ENCODE results near the gene CHN2. TPM values are rescaled to one million over a fixed set of nuclear protein-coding genes. Genes with fewer than 3 reads are reported as not detected.

CHN2 gene
- polyA plus RNA-seq, 1 of the 3 experiments (the other 2 are of a cell fraction): 0.02 TPM

DNA sequence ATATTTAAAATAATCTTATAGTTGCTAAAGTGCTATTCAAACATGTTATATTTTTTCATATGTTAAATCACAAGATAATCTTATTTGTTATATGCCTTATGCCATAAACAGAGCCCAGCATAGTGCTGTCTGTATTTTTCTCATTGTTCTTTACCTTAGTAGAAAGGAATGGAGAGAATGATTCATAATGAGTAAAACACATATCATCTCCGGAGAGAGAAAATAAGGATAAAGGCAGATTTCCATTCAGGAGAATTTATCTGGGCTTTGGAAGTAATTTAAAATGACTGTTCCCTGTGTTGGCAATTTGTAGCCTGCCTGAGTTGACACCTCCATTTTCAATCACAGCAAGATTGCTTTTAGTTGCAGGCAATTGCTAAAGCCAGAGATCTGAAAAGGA is 30.2 kb downstream of the CHN2 start:
- Histone ChIP-seq H3F3A (replicated peaks; ENCODE audit: insufficient read depth) (no peaks in the 10 kb centered on the region), H3K79me2 (ENCODE audit: insufficient read depth) (no peaks in the 10 kb centered on the region), H3K9me3 (no peaks in the 10 kb centered on the region), H4K20me1 (ENCODE audit: insufficient read depth) (no peaks in the 10 kb centered on the region), H3K9me2 (no peaks in the 10 kb centered on the region), H3K27ac (ENCODE audit: low read depth in 2 of 2, low read length in 1 of 2) (no peak overlapping the region), H3K4me2 (no peak overlapping the region), H2AFZ (ENCODE audit: low read depth) (no peak overlapping the region), H3K9ac (no peak overlapping the region), H3K4me3 (ENCODE audit: low read depth in 2 of 2, low read length in 1 of 2) (no peak overlapping the region), H3K4me1 (ENCODE audit: control insufficient read depth in 1 of 2, insufficient read depth in 2 of 2, low read depth in 1 of 2, low read length in 1 of 2) (no peaks in the 10 kb centered on the region; a peak in 1 of 4 replicates), H3K27me3 (ENCODE audit: insufficient read depth) (no peaks in the 10 kb centered on the region), H3K36me3 (replicated peaks in 1 of 2; ENCODE audit: control insufficient read depth in 1 of 2, insufficient read depth in 2 of 2, low read length in 1 of 2) (no peaks in the 10 kb centered on the region)
- CTCF ChIA-PET: interaction anchor here (0.9 to 1.9 kb wide), 2 partner anchors 35 to 303 kb away, joined by 3 to 5 read pairs; no protein-coding TSS in a partner anchor
- POLR2A ChIA-PET: no interaction called here
- WGBS (ENCODE audit: low lambda C conversion rate): 7% methylated on average over 1 of the region's 1 CpG
- TF ChIP-seq NRF1 (IDR thresholded peaks at IDR 0.05; ENCODE audit: low read depth, low read length) (no peak), CHD2 (IDR thresholded peaks at IDR 0.05; ENCODE audit: low read length, partially characterized antibody) (no peak), YY1 (IDR thresholded peaks at IDR 0.05; ENCODE audit: low read depth) (no peak), TAF1 (IDR thresholded peaks at IDR 0.05; ENCODE audit: borderline replicate concordance, low read depth, low read length) (no peak), GATA2 (CRISPR knock-in tag; IDR thresholded peaks at IDR 0.05) (no peak), MEF2A (IDR thresholded peaks at IDR 0.05; ENCODE audit: borderline replicate concordance, low read depth) (no peak), TCF12 (IDR thresholded peaks at IDR 0.05) (peak; percentile 16; the same call in 1 of the 2 replicates), FOSL2 (IDR thresholded peaks at IDR 0.05; ENCODE audit: borderline replicate concordance, low read depth) (peak; percentile 46; the same call in 1 of the 2 replicates), JUND (IDR thresholded peaks at IDR 0.05) (no peak), ELF1 (IDR thresholded peaks at IDR 0.05) (no peak), FOXM1 (IDR thresholded peaks at IDR 0.05; ENCODE audit: low read depth) (no peak), RCOR1 (IDR thresholded peaks at IDR 0.05; ENCODE audit: low read length) (no peak), NFIC (IDR thresholded peaks at IDR 0.05; ENCODE audit: borderline replicate concordance) (no peak), POLR2AphosphoS5 (IDR thresholded peaks at IDR 0.05; ENCODE audit: low read depth, low read length) (no peak), EP300 (IDR thresholded peaks at IDR 0.05; ENCODE audit: borderline replicate concordance in 1 of 2, low read depth in 1 of 2, low read length in 1 of 2) (no peak)
- TF ChIP-seq, protein P1, sequence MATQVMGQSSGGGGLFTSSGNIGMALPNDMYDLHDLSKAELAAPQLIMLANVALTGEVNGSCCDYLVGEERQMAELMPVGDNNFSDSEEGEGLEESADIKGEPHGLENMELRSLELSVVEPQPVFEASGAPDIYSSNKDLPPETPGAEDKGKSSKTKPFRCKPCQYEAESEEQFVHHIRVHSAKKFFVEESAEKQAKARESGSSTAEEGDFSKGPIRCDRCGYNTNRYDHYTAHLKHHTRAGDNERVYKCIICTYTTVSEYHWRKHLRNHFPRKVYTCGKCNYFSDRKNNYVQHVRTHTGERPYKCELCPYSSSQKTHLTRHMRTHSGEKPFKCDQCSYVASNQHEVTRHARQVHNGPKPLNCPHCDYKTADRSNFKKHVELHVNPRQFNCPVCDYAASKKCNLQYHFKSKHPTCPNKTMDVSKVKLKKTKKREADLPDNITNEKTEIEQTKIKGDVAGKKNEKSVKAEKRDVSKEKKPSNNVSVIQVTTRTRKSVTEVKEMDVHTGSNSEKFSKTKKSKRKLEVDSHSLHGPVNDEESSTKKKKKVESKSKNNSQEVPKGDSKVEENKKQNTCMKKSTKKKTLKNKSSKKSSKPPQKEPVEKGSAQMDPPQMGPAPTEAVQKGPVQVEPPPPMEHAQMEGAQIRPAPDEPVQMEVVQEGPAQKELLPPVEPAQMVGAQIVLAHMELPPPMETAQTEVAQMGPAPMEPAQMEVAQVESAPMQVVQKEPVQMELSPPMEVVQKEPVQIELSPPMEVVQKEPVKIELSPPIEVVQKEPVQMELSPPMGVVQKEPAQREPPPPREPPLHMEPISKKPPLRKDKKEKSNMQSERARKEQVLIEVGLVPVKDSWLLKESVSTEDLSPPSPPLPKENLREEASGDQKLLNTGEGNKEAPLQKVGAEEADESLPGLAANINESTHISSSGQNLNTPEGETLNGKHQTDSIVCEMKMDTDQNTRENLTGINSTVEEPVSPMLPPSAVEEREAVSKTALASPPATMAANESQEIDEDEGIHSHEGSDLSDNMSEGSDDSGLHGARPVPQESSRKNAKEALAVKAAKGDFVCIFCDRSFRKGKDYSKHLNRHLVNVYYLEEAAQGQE (IDR thresholded peaks at IDR 0.05; ENCODE audit: low read depth, low read length): no peak
- TF ChIP-seq, protein P2, sequence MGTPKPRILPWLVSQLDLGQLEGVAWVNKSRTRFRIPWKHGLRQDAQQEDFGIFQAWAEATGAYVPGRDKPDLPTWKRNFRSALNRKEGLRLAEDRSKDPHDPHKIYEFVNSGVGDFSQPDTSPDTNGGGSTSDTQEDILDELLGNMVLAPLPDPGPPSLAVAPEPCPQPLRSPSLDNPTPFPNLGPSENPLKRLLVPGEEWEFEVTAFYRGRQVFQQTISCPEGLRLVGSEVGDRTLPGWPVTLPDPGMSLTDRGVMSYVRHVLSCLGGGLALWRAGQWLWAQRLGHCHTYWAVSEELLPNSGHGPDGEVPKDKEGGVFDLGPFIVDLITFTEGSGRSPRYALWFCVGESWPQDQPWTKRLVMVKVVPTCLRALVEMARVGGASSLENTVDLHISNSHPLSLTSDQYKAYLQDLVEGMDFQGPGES (IDR thresholded peaks at IDR 0.05; ENCODE audit: low read depth, low read length): no peak
- TF ChIP-seq, protein P3, sequence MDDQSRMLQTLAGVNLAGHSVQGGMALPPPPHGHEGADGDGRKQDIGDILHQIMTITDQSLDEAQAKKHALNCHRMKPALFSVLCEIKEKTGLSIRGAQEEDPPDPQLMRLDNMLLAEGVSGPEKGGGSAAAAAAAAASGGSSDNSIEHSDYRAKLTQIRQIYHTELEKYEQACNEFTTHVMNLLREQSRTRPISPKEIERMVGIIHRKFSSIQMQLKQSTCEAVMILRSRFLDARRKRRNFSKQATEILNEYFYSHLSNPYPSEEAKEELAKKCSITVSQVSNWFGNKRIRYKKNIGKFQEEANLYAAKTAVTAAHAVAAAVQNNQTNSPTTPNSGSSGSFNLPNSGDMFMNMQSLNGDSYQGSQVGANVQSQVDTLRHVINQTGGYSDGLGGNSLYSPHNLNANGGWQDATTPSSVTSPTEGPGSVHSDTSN (IDR thresholded peaks at IDR 0.05): 0 out of 2 replicates have a peak, but pooled peaks have one; percentile 14
- TF ChIP-seq, protein P4, sequence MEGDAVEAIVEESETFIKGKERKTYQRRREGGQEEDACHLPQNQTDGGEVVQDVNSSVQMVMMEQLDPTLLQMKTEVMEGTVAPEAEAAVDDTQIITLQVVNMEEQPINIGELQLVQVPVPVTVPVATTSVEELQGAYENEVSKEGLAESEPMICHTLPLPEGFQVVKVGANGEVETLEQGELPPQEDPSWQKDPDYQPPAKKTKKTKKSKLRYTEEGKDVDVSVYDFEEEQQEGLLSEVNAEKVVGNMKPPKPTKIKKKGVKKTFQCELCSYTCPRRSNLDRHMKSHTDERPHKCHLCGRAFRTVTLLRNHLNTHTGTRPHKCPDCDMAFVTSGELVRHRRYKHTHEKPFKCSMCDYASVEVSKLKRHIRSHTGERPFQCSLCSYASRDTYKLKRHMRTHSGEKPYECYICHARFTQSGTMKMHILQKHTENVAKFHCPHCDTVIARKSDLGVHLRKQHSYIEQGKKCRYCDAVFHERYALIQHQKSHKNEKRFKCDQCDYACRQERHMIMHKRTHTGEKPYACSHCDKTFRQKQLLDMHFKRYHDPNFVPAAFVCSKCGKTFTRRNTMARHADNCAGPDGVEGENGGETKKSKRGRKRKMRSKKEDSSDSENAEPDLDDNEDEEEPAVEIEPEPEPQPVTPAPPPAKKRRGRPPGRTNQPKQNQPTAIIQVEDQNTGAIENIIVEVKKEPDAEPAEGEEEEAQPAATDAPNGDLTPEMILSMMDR (IDR thresholded peaks at IDR 0.05): no peak
- TF ChIP-seq, protein P5, sequence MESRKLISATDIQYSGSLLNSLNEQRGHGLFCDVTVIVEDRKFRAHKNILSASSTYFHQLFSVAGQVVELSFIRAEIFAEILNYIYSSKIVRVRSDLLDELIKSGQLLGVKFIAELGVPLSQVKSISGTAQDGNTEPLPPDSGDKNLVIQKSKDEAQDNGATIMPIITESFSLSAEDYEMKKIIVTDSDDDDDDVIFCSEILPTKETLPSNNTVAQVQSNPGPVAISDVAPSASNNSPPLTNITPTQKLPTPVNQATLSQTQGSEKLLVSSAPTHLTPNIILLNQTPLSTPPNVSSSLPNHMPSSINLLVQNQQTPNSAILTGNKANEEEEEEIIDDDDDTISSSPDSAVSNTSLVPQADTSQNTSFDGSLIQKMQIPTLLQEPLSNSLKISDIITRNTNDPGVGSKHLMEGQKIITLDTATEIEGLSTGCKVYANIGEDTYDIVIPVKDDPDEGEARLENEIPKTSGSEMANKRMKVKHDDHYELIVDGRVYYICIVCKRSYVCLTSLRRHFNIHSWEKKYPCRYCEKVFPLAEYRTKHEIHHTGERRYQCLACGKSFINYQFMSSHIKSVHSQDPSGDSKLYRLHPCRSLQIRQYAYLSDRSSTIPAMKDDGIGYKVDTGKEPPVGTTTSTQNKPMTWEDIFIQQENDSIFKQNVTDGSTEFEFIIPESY (IDR thresholded peaks at IDR 0.05; ENCODE audit: borderline replicate concordance, low read depth): no peak
- TF ChIP-seq, protein P6, sequence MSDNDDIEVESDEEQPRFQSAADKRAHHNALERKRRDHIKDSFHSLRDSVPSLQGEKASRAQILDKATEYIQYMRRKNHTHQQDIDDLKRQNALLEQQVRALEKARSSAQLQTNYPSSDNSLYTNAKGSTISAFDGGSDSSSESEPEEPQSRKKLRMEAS (IDR thresholded peaks at IDR 0.05; ENCODE audit: low read depth): no peak
- DNase-seq: no peak
